Stimulated activated CD8-positive, alpha-beta memory T cell treated with anti-CD3 and anti-CD28 coated beads, Interleukin-2, amount 100 ng/mL, for 48 hours (primary cell): ENCODE measurements around the gene ZNF417.
"Not testable (repeated sequence)": the region's sequence is repeated elsewhere in the genome, so short reads cannot be mapped to it uniquely, and the experiment has no call there.

Experiments
- DNase-seq, 2 donors: peaks; one replicate each; pipeline ENCODE4 v3.0.0-alpha.2; 2020; ENCODE audit warnings: low read depth in 2 of 2

ZNF417 gene

DNA sequence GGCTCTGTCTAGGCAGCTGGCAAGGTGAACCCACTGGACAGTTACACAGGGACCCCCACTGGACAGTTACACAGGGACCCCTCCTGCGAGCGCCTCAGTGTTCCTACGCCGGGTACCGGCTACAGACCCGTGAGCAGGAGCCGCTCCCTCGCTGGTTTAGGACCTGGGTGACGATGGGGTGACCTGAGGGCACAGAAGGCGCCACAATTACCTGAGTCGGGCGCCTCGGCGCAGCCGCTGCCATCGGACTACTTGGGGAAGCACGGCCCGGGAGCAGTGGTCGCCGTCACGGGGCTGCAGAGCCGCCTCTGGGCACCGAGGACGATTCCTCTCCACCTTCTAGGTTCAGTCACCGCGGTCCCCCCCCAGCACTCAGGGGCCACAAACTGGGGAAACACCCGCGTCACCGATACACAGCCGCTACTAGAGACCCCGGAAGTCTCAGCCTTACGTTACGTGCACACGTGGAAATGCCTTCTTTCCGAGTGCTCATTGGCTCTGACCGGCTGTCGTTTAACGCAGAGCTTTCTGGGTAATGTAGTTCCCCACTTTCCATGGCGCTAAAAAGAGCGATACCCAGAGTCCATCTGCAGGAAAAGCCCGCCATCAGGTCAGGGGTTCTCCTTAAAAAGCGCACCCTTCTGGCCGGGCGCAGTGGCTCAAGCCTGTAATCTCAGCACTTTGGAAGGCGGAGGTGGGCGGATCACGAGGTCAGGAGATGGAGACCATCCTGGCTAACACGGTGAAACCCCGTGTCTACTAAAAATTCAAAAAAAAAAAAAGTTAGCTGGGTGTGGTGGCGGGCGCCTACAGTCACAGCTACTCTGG is at the start of gene ZNF417:
Gene ZNF417, minus strand, starts transcription at position 425 of the 828 bp plus-strand sequence. Its CDS starts 181 bp downstream, at position 244.
- DNase-seq: peak; percentile 59 to 70

DNA sequence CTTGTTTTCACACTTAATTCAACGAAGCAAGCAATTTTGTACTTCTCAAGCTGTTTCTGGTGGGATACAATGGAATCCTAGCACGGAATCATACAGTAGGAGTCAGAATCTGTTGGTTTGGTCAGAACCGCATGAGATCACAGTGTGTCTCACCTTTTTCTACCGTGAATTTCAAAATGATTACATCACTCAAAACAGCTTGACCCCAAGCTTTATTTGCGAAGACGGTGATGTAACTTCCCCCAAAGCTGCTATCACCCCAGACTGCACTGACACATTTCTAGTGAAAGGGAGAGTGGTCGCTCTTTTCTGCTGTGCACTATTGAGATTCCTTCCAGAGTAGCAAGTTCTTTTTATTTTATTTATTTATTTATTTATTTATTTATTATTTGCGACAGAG is 48.4 kb upstream of the ZNF417 start:
- no peak for DNase-seq

DNA sequence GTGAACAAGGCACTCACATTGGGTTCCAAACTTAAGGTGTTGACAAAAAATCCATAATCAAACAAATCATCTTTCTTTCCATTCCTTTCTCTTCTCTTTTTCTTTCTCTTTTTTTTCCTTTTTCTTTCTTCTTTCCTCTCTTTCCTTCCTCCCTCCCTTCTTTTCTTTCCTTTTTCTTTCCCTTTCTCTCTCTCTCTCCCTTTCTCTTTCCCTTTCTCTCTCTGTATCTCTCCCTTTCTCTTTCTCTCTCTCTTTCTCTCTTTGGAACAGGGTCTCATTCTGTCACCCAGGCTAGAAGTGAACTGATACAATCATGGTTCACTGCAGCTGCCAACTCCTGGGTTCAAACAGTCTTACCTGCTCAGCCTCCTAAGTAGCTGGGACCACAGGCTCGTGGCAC is 45.4 kb upstream of the ZNF417 start:
- no peak for DNase-seq

GRCh38 chr19:57954996-57955395 is 38.6 kb upstream of the ZNF417 start:
- DNase-seq: no peak

DNA sequence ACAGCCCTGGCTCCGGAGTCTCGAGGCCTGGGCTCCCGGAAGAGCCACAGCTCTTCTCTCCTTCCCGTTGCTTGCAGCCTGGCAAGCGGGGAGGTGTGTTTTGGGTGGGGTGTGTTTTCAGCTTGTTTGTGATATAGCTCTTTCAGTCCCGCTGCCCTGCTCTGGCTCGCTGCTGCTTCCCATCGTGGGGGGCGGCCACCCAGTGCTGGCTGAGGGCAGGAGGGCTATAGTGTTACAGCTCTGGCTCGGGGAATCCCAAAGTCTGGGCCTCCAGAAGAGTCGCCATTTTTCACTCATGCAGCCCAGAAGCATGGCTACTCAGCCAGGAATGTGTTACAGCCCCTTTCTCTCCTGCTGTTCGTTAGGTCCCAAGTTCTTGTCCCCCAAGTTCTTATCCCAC is 33.3 kb upstream of the ZNF417 start:
- no peak for DNase-seq

DNA sequence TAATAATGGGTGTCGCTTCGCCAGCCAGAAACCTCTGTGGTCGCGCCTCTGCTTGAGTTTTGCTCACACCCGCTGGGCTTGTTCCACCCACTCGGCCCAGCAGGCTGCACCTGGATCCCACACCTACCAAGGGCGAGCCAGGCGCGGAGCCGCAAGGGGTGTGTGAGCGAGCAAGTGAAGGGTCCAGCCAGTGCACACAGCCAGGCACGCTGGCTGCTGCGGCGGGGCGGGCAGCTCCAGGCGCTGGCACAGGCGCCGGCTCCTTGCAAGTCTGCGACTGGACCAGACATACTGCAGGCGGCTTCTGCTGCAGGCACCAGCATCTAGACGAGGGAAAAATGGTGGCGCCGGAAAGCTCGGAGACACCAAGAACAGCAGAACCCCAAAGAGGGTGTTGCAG is 32.9 kb upstream of the ZNF417 start:
- no peak for DNase-seq

- peak; percentile 84 to 90 for DNase-seq
Observed at GRCh38 chr19:57947419-57948134, 31.2 kb upstream of the ZNF417 start, which contains the start of gene ZNF256. ZNF256 (minus strand) TSS chr19:57947706; CDS start chr19:57947474, 232 bp downstream.

DNA sequence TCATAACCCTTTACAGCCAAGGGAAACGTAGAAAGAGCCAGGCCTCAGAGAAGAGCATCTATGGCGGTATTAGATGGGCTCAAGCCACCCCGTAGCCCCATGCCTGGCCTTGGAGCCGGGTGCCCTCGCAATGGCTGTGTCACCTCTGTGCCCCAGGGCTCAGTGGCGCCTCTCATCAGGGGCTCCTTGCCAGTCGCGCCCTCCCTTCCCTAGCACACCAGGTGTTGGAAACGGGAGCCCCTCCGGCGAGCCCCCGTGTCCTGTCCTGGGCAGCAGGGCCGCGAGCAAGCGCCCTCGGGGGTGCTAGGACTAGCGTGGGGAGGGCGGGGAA is 30.7 kb upstream of the ZNF417 start:
- DNase-seq: no peak

DNA sequence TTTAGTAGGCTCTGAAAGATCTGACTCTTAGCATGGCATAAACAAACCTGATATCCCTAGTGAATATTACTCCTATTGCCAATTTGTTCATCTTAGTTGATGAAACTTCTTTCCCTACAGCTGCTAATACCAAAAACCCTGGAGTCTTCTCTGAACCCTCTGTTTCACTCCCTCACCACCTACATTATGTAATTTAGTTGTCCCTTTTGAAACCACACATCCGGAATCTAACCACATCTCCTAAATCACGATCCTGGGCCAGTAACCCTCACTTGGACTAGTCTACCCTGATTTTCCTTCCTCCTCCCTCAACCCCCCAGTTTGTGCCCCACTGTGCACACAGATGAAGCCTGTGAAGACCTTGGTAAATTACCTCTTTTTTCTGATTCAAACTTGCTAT is 29.9 kb upstream of the ZNF417 start:
- DNase-seq: no peak

- DNase-seq: no peak
Observed at GRCh38 chr19:57941593-57941992, 25.2 kb upstream of the ZNF417 start.

- no peak for DNase-seq
Observed at GRCh38 chr19:57935731-57936130, 19.3 kb upstream of the ZNF417 start.

- DNase-seq: no peak
Observed at GRCh38 chr19:57934820-57935665, 18.7 kb upstream of the ZNF417 start, which contains the start of gene ZNF418. ZNF418 (minus strand) TSS chr19:57935402; CDS start chr19:57933822, 1,580 bp downstream.

- no peak for DNase-seq
Observed at GRCh38 chr19:57927587-57927986, 11.2 kb upstream of the ZNF417 start.

DNA sequence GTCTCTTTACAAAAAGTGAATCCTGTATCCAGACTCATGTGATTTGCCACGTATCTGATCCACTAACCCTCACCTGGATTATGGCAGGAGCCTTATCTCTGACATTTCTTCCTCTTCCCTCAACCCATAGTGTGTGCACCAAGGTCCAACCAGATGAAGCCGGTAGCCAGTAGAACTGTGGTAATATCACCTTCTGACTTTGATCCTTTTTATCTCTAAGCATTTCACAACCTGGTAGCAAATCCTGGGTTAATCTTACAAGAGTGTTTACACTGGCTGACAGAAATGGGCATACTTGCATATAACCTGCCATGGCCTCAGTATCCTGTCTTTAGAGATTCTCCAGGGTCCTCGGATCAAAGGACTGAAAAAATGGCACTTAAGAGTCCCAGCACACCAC is 1.9 kb downstream of the ZNF417 start:
- no peak for DNase-seq

DNA sequence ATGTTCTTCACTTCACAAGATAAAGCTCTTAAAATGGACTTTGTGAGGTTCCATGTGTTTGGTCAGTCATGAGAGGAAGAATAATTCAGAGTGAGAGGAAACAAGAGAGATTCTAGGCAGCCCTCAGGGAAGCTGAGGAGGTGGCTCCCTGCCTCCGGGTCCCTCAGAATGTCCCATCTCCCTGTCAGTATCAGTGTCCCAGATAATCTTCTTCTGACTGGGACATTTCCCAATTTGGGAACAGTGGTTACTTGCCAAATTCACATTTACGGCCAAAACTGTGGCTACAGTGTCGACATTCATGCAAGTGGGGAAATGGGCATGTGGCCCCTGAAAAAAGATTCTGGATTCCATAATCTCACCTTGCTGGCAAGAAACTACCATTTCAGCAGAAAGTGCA is 9.0 kb downstream of the ZNF417 start:
- no peak for DNase-seq

DNA sequence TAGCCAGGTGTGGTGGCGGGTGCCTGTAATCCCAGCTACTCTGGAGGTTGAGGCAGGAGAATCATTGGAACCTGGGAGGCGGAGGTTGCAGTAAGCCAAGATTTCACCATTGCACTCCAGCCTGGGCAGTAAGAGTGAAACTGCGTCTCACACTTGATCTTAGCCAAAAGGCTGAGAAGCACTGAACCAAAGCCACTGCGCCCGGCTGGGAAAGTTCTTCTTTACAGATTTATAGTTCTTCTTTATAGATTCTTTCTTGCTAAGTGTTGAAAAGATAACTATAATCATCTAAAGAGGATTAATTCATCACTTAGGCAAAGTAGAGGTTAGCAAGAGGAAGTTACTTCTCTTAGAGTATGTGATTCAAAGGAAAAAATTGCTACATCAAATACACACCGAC is 11.1 kb downstream of the ZNF417 start:
- DNase-seq: no peak

DNA sequence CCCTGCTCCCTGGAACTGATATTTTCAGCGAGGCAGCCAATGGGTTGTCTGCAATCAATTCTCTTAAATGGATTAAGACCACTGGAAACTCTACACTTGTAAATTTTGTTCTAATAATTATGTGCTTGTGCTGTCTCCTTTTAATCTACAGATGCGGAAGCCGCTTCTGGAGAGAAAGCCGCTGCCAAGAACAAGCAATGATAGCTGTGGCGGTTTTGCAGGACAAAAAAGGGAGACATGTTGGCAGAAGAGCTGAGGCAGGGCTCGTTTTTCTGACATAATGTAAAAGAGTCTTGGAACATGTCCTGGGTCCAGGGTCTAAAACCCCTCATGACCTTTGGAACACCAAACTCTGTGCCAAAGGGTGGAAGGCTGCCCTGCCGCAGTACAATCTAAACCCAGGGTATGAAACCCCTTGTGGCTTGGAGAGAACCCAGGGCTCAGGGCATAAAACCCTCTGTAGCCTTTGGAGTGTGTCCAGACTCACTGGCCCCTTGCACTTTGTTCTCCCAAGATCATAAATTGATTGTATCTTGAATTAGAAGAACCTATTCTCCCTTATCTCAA is 12.7 kb downstream of the ZNF417 start:
- no peak for DNase-seq

DNA sequence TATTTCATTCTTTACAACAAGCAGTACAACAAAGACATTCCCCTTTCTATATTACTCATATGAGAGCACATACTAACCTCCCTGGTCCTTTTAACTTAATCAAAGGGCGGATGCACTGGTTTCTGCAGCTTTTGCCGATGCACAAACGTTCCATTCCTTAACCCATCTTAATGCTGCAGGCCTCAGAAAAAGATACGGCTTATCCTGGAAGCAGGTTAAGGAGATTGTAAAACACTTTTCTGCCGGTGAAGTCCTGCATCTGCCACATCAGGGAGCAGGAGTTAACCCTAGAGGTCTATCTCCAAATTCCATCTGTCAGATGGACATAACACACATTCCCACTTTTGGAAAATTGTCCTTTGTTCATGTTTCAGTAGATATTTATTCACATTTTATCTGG is 16.1 kb downstream of the ZNF417 start:
- DNase-seq: no peak

DNA sequence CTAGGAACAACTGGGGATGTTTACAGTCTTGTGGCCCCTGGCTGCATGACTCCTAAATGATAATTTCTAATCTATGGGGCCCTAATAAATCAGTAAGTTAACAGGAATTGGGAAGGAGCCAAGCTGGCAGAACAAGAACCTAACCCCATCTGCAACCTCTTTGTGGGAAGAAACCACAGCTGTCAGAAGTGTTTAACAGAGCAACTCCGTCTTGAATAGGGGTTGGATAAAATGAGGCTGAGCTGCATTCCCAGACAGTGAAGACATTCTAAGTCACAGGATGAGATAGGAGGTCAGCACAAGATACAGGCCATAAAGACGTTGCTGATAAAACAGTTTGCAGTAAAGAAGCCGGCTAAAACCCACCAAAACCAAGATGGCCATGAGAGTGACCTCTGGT is 25.7 kb downstream of the ZNF417 start:
- DNase-seq: not testable (repeated sequence)

GRCh38 chr19:57888560-57889231 is 27.7 kb downstream of the ZNF417 start, which contains the start of gene ZNF814:
ZNF814 (minus strand) TSS chr19:57889037; CDS start chr19:57888802, 235 bp downstream.
- peak; percentile 45 to 77 for DNase-seq

- no peak for DNase-seq
Observed at GRCh38 chr19:57888107-57888559, 28.3 kb downstream of the ZNF417 start.
